ENCODE data around the gene CTF1.

The CTF1 gene

GRCh38 chr16:30910427-30911029, 14.1 kb downstream of the CTF1 start:
- no peak for DNase-seq (ENCODE audit: low spot score)

GRCh38 chr16:30912794-30913412, 16.5 kb downstream of the CTF1 start:
- DNase-seq (ENCODE audit: low spot score), result no peak

- DNase-seq (ENCODE audit: low spot score), result no peak
These were observed 18.4 kb downstream of the CTF1 start for GRCh38 chr16:30914830-30915229.

- DNase-seq (ENCODE audit: low spot score), result no peak
These were observed 22.2 kb downstream of the CTF1 start for GRCh38 chr16:30918614-30919013.

GRCh38 chr16:30920891-30921290, 24.5 kb downstream of the CTF1 start:
- no peak for DNase-seq (ENCODE audit: low spot score)

- no peak for DNase-seq (ENCODE audit: low spot score)
These were observed 25.0 kb downstream of the CTF1 start for GRCh38 chr16:30921459-30921747.

GRCh38 chr16:30921748-30922419, 25.5 kb downstream of the CTF1 start:
- peak; percentile 90 for DNase-seq (ENCODE audit: low spot score)

- DNase-seq (ENCODE audit: low spot score), result peak; percentile 100
These were observed 26.1 kb downstream of the CTF1 start for GRCh38 chr16:30922420-30922959.

GRCh38 chr16:30922960-30923535, 26.6 kb downstream of the CTF1 start:
- peak; percentile 99 for DNase-seq (ENCODE audit: low spot score)

GRCh38 chr16:30923554-30924075, 27.2 kb downstream of the CTF1 start, which contains the start of gene FBXL19:
FBXL19 (plus strand) TSS chr16:30923572; CDS start chr16:30925755, 2,183 bp downstream.
- no peak for DNase-seq (ENCODE audit: low spot score)

GRCh38 chr16:30924076-30924912, 27.9 kb downstream of the CTF1 start:
- DNase-seq (ENCODE audit: low spot score), result no peak

- no peak for DNase-seq (ENCODE audit: low spot score)
These were observed 28.7 kb downstream of the CTF1 start for GRCh38 chr16:30924913-30925631.

- no peak for DNase-seq (ENCODE audit: low spot score)
These were observed 29.2 kb downstream of the CTF1 start for GRCh38 chr16:30925632-30925987.

- no peak for DNase-seq (ENCODE audit: low spot score)
These were observed 29.8 kb downstream of the CTF1 start for GRCh38 chr16:30925995-30926811.

GRCh38 chr16:30926937-30927788, 30.7 kb downstream of the CTF1 start:
- no peak for DNase-seq (ENCODE audit: low spot score)

GRCh38 chr16:30927789-30928378, 31.5 kb downstream of the CTF1 start:
- peak; percentile 59 for DNase-seq (ENCODE audit: low spot score)

- DNase-seq (ENCODE audit: low spot score), result no peak
These were observed 32.0 kb downstream of the CTF1 start for GRCh38 chr16:30928390-30928789.

GRCh38 chr16:30929167-30929566, 32.8 kb downstream of the CTF1 start:
- DNase-seq (ENCODE audit: low spot score), result no peak

- no peak for DNase-seq (ENCODE audit: low spot score)
These were observed 33.8 kb downstream of the CTF1 start for GRCh38 chr16:30930160-30930571.

Measured in activated CD4-positive, alpha-beta T cell treated with anti-CD3 and anti-CD28 coated beads, Interleukin-2, Interleukin-4, amounts not matched to agents 100 ng/mL and 50 ng/mL, durations not matched to agents 16 hours and 8 hours (primary cell).